Endothelial cell of umbilical vein (primary cell): ENCODE data around the gene SGCG. TPM values are rescaled to one million over a fixed set of nuclear protein-coding genes. Genes with fewer than 3 reads are reported as not detected.

Source experiments
- BruUV-seq: library from RNA; stranded (reverse); fragments of 400-500 nt; replicated peaks from 2 replicates; lab custom pipeline; 2021; lab: Mats Ljungman, UMichigan
- CTCF ChIA-PET: fragments of 300-600, 350-600 bp; sonication (Branson Sonifier 250); formaldehyde crosslinking; loops from one replicate; lab custom pipeline; 2021; ENCODE audit warnings: antibody characterized with exemption, inconsistent platforms; lab: Charles Lee
- POLR2A ChIA-PET: fragments of 300-600, 350-600 bp; sonication (Branson Sonifier 250); formaldehyde crosslinking; loops from one replicate; lab custom pipeline; 2021; ENCODE audit warnings: antibody characterized with exemption, inconsistent platforms; lab: Charles Lee
- DNase-seq: peaks from one replicate; pipeline ENCODE4 v3.0.0-alpha.2; 2011; ENCODE audit warnings: low read depth, low spot score
- FAIRE-seq: peaks from 2 replicates; lab custom pipeline; 2011; peaks lifted over from hg19 to GRCh38; lab: Jason Lieb, UNC
- H2AFZ ChIP-seq: 2 replicates; pipeline ENCODE4 v1.6.0; 2012; ENCODE audit warnings: low read depth, low read length, control low read depth, inconsistent platforms
- H3K27ac ChIP-seq: 2 replicates; pipeline ENCODE4 v1.5.1; 2011; ENCODE audit warnings: low read depth, mild to moderate bottlenecking, control low read depth, low read length, moderate library complexity; ENCODE audit not compliant: insufficient read depth
- H3K27me3 ChIP-seq, 2 experiments: 2 replicates each; pipeline versions ENCODE4 v1.6.0 to v1.6.1; 2011; ENCODE audit warnings: low read length in 2 of 2, mixed read lengths in 1 of 2; ENCODE audit not compliant: control insufficient read depth in 2 of 2, insufficient read depth in 2 of 2
- H3K36me3 ChIP-seq, 2 experiments: 2 replicates in 1 of 2; 3 replicates in 1 of 2; pipeline ENCODE4 v1.5.1; 2011; ENCODE audit warnings: low read length in 2 of 2, mild to moderate bottlenecking in 1 of 2, moderate library complexity in 1 of 2; ENCODE audit not compliant: control insufficient read depth in 2 of 2, insufficient read depth in 2 of 2; ENCODE audit errors: extremely low read depth in 1 of 2
- H3K4me1 ChIP-seq: 3 replicates; pipeline ENCODE4 v1.5.1; 2011; ENCODE audit warnings: mild to moderate bottlenecking, low read length; ENCODE audit not compliant: control insufficient read depth, insufficient read depth; ENCODE audit errors: extremely low read depth
- H3K4me2 ChIP-seq: 2 replicates; pipeline ENCODE4 v1.6.1; 2011; ENCODE audit warnings: low read length, control low read depth, mixed read lengths; ENCODE audit not compliant: insufficient read depth
- H3K4me3 ChIP-seq, 3 experiments: fragments of 200-600 bp in 1 of 3; sonication (generic), shearing (Covaris generic) in 1 of 3; replicated peaks in 1 of 3; 2 replicates each; pipeline ENCODE4 v1.5.1; 2011 to 2016; ENCODE audit warnings: control low read depth in 3 of 3, low read length in 3 of 3, mild to moderate bottlenecking in 2 of 3, inconsistent platforms in 1 of 3, low read depth in 1 of 3, moderate library complexity in 1 of 3; ENCODE audit not compliant: insufficient read depth in 1 of 3
- H3K79me2 ChIP-seq: 2 replicates; pipeline ENCODE4 v1.6.0; 2012; ENCODE audit warnings: low read length, inconsistent platforms; ENCODE audit not compliant: control insufficient read depth, insufficient read depth
- H3K9ac ChIP-seq: replicated peaks from 2 replicates; pipeline ENCODE3; 2011; ENCODE audit warnings: low read length, control low read depth; ENCODE audit not compliant: insufficient read depth; ENCODE audit errors: extremely low read depth
- H3K9me1 ChIP-seq: replicated peaks from 3 replicates; pipeline ENCODE4 v1.6.0; 2011; ENCODE audit warnings: mild to moderate bottlenecking, low read length; ENCODE audit not compliant: control insufficient read depth, insufficient read depth; ENCODE audit errors: extremely low read depth
- H3K9me3 ChIP-seq: replicated peaks from 2 replicates; pipeline ENCODE4 v1.5.1; 2012; ENCODE audit warnings: low read length, inconsistent platforms; ENCODE audit not compliant: control insufficient read depth, insufficient read depth
- H4K20me1 ChIP-seq: replicated peaks from 2 replicates; pipeline ENCODE3; 2011; ENCODE audit warnings: mild to moderate bottlenecking, low read length; ENCODE audit not compliant: control insufficient read depth, insufficient read depth; ENCODE audit errors: extremely low read depth
- GATA2 ChIP-seq: IDR thresholded peaks from 2 replicates; pipeline ENCODE4 v1.7.0; 2011; ENCODE audit warnings: low read depth, mild to moderate bottlenecking, moderate library complexity, mixed read lengths, low read length; ENCODE audit not compliant: insufficient read length, insufficient read depth
- MYC ChIP-seq: IDR thresholded peaks from one replicate; pipeline ENCODE4 v1.6.1; 2011; ENCODE audit warnings: mild to moderate bottlenecking, low read depth, low read length
- POLR2A ChIP-seq: IDR thresholded peaks from 2 replicates; pipeline ENCODE4 v1.6.1; 2012; ENCODE audit warnings: low read depth, mild to moderate bottlenecking, control low read depth, low read length
- dilution Hi-C: fragments of 300-500 bp; cut with MboI; formaldehyde crosslinking; loops from one replicate; pipeline ENCODE4 v1.15.0; 2019; ENCODE audit warnings: low sequenced_read_pairs; ENCODE audit not compliant: extremely low pct_ligation_motif_present
- intact Hi-C: fragments of 100-400 bp; cut with micrococcal nuclease; formaldehyde crosslinking; loops from one replicate; pipeline ENCODE4 v1.10.0; 2022
- polyA plus RNA-seq, 4 experiments: library from polyadenylated mRNA; depleted of rRNA in 3 of 4; stranded (reverse) in 3 of 4; unstranded in 1 of 4; fragments of >200 nt; gene quantifications; 2 replicates each; pipeline versions ENCODE4 v1.2.1 to v1.2.3, GENCODE V29; 2011 to 2012; ENCODE audit warnings: missing spikeins in 1 of 4
- total RNA-seq: library from RNA; stranded (reverse); gene quantifications from 2 replicates; pipeline ENCODE4 v1.2.3, GENCODE V29; 2021
- TF ChIP-seq, protein P1 (sequence below), 2 donors: IDR thresholded peaks; 1 replicate in 1 of 2; 2 replicates in 1 of 2; pipeline ENCODE4 v1.5.1; 2011; ENCODE audit warnings: low read length in 2 of 2, mild to moderate bottlenecking in 2 of 2, moderate library complexity in 2 of 2, control low read depth in 1 of 2, inconsistent platforms in 1 of 2, low read depth in 1 of 2; ENCODE audit not compliant: insufficient read depth in 1 of 2; ENCODE audit errors: extremely low read depth in 1 of 2
- TF ChIP-seq, protein P2 (sequence below): IDR thresholded peaks from 2 replicates; pipeline ENCODE4 v1.6.1; 2011; ENCODE audit not compliant: insufficient read depth, insufficient read length

SGCG gene
- total and polyA plus RNA-seq, 2 donors (not counting 3 experiments of a cell fraction or from before 2014, with no cell fraction given), result 0.22 TPM; not detected in 1

DNA sequence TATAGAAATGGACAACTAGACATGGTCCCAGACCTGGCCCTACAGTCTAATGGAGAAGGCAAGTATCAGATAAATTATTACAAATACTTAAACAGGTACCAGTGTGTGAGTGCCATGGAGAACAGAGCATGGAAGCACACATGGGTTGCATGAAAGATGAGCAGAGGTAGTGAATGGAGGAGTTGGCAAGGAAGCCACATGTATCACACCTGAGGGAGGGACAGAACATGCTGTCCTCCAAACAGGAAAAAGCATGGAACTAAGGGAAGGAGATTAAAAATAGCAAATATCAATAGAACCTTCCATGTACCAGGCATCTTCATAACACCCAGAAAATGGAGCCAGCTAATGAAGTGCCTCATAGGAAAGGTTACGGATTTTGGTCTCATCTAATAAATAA is 166.8 kb downstream of the SGCG start:
- no peak overlapping the region for H3K9ac ChIP-seq
- peaks cover 4 to 22% of the 10 kb centered on the region in 2 experiments for H3K36me3 ChIP-seq
- H3K27me3 ChIP-seq, result no peaks in the 10 kb centered on the region
- H3K79me2 ChIP-seq, result peaks cover 85% of the 10 kb centered on the region
- dilution Hi-C loops (no loop called here), intact Hi-C loops (no loop called here)
- ChIA-PET CTCF (no interaction called here), POLR2A (no interaction called here)
- peaks cover 4% of the 10 kb centered on the region for H4K20me1 ChIP-seq
- H2AFZ ChIP-seq, result no peak overlapping the region
- H3K4me3 ChIP-seq, result no peak overlapping the region
- peaks cover 29% of the 10 kb centered on the region for H3K4me1 ChIP-seq
- no peak for FAIRE-seq
- no peaks in the 10 kb centered on the region for H3K9me3 ChIP-seq
- H3K9me1 ChIP-seq, result no peaks in the 10 kb centered on the region
- DNase-seq, result no peak
- no peak overlapping the region for H3K4me2 ChIP-seq
- TF ChIP-seq GATA2, result no peak
- TF ChIP-seq MYC, result no peak
- TF ChIP-seq, protein P1, sequence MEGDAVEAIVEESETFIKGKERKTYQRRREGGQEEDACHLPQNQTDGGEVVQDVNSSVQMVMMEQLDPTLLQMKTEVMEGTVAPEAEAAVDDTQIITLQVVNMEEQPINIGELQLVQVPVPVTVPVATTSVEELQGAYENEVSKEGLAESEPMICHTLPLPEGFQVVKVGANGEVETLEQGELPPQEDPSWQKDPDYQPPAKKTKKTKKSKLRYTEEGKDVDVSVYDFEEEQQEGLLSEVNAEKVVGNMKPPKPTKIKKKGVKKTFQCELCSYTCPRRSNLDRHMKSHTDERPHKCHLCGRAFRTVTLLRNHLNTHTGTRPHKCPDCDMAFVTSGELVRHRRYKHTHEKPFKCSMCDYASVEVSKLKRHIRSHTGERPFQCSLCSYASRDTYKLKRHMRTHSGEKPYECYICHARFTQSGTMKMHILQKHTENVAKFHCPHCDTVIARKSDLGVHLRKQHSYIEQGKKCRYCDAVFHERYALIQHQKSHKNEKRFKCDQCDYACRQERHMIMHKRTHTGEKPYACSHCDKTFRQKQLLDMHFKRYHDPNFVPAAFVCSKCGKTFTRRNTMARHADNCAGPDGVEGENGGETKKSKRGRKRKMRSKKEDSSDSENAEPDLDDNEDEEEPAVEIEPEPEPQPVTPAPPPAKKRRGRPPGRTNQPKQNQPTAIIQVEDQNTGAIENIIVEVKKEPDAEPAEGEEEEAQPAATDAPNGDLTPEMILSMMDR (IDR thresholded peaks at IDR 0.05; ENCODE audit: extremely low read depth in 1 of 2, insufficient read depth in 1 of 2, low read depth in 1 of 2, low read length in 2 of 2), result no peak
- TF ChIP-seq, protein P2, sequence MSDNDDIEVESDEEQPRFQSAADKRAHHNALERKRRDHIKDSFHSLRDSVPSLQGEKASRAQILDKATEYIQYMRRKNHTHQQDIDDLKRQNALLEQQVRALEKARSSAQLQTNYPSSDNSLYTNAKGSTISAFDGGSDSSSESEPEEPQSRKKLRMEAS, result no peak
- no peak for TF ChIP-seq POLR2A
- no TSS peak for BruUV-seq
- H3K27ac ChIP-seq, result no peak overlapping the region
